HCT116 (cell line): Measurements from ENCODE around the gene TLN1. TPM values are rescaled to one million over a fixed set of nuclear protein-coding genes. Genes with fewer than 3 reads are reported as not detected.

ENCODE experiments used
- ATAC-seq: fragments of 200-7000 bp; cut with Tn5 transposase; 2 replicates; pipeline ENCODE4 v1.9.1; 2020; ENCODE audit warnings: mild to moderate bottlenecking, moderate library complexity
- BruUV-seq: library from RNA; stranded (reverse); fragments of 400-500 nt; replicated peaks from 2 replicates; lab custom pipeline; 2021; lab: Mats Ljungman, UMichigan
- CTCF ChIA-PET: fragments of 300-600 bp; sonication (Branson Sonifier 250); formaldehyde crosslinking; loops from one replicate; lab custom pipeline; 2021; ENCODE audit warnings: antibody characterized with exemption; lab: Charles Lee
- POLR2A ChIA-PET: fragments of 300-600, 350-600 bp; sonication (Branson Sonifier 250); formaldehyde crosslinking; loops from one replicate; lab custom pipeline; 2021; ENCODE audit warnings: antibody characterized with exemption; lab: Charles Lee
- RAD21 ChIA-PET, 2 experiments: fragments of 300-600 bp; sonication (Branson Sonifier 250); formaldehyde crosslinking; loops; one replicate each; lab custom pipeline; 2023; ENCODE audit warnings: low total read pairs in 2 of 2; ENCODE audit not compliant: uncharacterized antibody in 2 of 2, unreplicated experiment in 2 of 2, low non-redundant PET in 1 of 2; lab: Charles Lee
- DNase-seq: peaks from one replicate; pipeline ENCODE4 v3.0.0-alpha.2; 2010; ENCODE audit warnings: low read depth, low spot score
- H2AFZ ChIP-seq: fragments of 200-600 bp; shearing (Covaris generic), sonication (generic); 2 replicates; pipeline ENCODE4 v1.6.1; 2017; ENCODE audit warnings: low read depth, mixed run types, mixed read lengths, antibody characterized with exemption, low read length; ENCODE audit not compliant: poor library complexity, severe bottlenecking
- H3K27ac ChIP-seq: 2 replicates; pipeline ENCODE4 v1.5.1; 2012; ENCODE audit warnings: low read depth, low read length
- H3K27me3 ChIP-seq: fragments of 200-600 bp; sonication (generic); 2 replicates; pipeline ENCODE4 v1.6.1; 2016; ENCODE audit warnings: mixed run types, low read length, mixed read lengths; ENCODE audit not compliant: insufficient read depth
- H3K36me3 ChIP-seq, 2 experiments: fragments of 200-500 bp in 1 of 2; fragments of 200-600 bp in 1 of 2; sonication (Bioruptor generic) in 1 of 2; sonication (generic) in 1 of 2; 2 replicates each; pipeline versions ENCODE4 v1.5.1 to v1.6.1; 2014 to 2016; ENCODE audit warnings: low read length in 2 of 2, inconsistent platforms in 1 of 2, mixed read lengths in 1 of 2, mixed run types in 1 of 2; ENCODE audit not compliant: insufficient read depth in 2 of 2, control insufficient read depth in 1 of 2
- H3K4me1 ChIP-seq, 2 experiments: fragments of 200-600 bp in 1 of 2; sonication (generic) in 1 of 2; 2 replicates each; pipeline versions ENCODE4 v1.5.1 to v1.6.1; 2012 to 2017; ENCODE audit warnings: low read length in 2 of 2, inconsistent platforms in 1 of 2, mild to moderate bottlenecking in 1 of 2, mixed read lengths in 1 of 2, mixed run types in 1 of 2, moderate library complexity in 1 of 2; ENCODE audit not compliant: insufficient read depth in 2 of 2, control insufficient read depth in 1 of 2
- H3K4me2 ChIP-seq: fragments of 200-600 bp; sonication (generic); 2 replicates; pipeline ENCODE4 v1.6.1; 2017; ENCODE audit warnings: mixed run types, low read length, mixed read lengths
- H3K4me3 ChIP-seq, 2 experiments: fragments of 200-600 bp in 1 of 2; sonication (generic) in 1 of 2; replicated peaks in 1 of 2; 2 replicates each; pipeline ENCODE4 v1.5.1; 2011 to 2016; ENCODE audit warnings: low read length in 2 of 2, control low read depth in 1 of 2, low read depth in 1 of 2, mild to moderate bottlenecking in 1 of 2, mixed read lengths in 1 of 2, mixed run types in 1 of 2
- H3K79me2 ChIP-seq: fragments of 200-600 bp; sonication (generic); 2 replicates; pipeline ENCODE4 v1.6.1; 2017; ENCODE audit warnings: mild to moderate bottlenecking, mixed run types, low read length, moderate library complexity, mixed read lengths; ENCODE audit not compliant: insufficient read depth
- H3K9ac ChIP-seq: fragments of 200-600 bp; sonication (generic); 2 replicates; pipeline ENCODE4 v1.6.1; 2016; ENCODE audit warnings: low read length, mixed read lengths
- H3K9me2 ChIP-seq: fragments of 200-600 bp; sonication (generic), shearing (Covaris generic); 2 replicates; pipeline ENCODE4 v1.6.1; 2017; ENCODE audit warnings: mixed run types, mild to moderate bottlenecking, moderate library complexity; ENCODE audit not compliant: insufficient read depth
- H3K9me3 ChIP-seq, 2 experiments: fragments of 200-500 bp in 1 of 2; fragments of 200-600 bp in 1 of 2; sonication (Bioruptor generic) in 1 of 2; sonication (generic) in 1 of 2; 2 replicates each; pipeline ENCODE4 v1.6.1; 2014 to 2017; ENCODE audit warnings: low read length in 2 of 2, mixed read lengths in 2 of 2, inconsistent platforms in 1 of 2, low read depth in 1 of 2, mild to moderate bottlenecking in 1 of 2, mixed run types in 1 of 2, moderate library complexity in 1 of 2; ENCODE audit not compliant: control insufficient read depth in 1 of 2, insufficient read depth in 1 of 2
- H4K20me1 ChIP-seq: fragments of 200-600 bp; sonication (generic), shearing (Covaris generic); 2 replicates; pipeline ENCODE4 v1.6.1; 2017; ENCODE audit warnings: mixed run types, mild to moderate bottlenecking, moderate library complexity; ENCODE audit not compliant: insufficient read depth
- ATF3 ChIP-seq: IDR thresholded peaks from 2 replicates; pipeline ENCODE4 v1.6.1; 2012
- CBX3 ChIP-seq: IDR thresholded peaks from 2 replicates; pipeline ENCODE4 v1.6.1; 2012; ENCODE audit warnings: low read depth
- CEBPB ChIP-seq: IDR thresholded peaks from 2 replicates; pipeline ENCODE4 v1.6.1; 2012; ENCODE audit warnings: low read depth
- JUND ChIP-seq: IDR thresholded peaks from 2 replicates; pipeline ENCODE4 v1.6.1; 2012
- MAX ChIP-seq: IDR thresholded peaks from 2 replicates; pipeline ENCODE4 v1.6.1; 2012
- POLR2A ChIP-seq: IDR thresholded peaks from 2 replicates; pipeline ENCODE4 v1.7.0; 2011; ENCODE audit warnings: borderline replicate concordance; ENCODE audit not compliant: insufficient read depth, insufficient read length; ENCODE audit errors: extremely low read depth
- POLR2AphosphoS5 ChIP-seq: IDR thresholded peaks from 2 replicates; pipeline ENCODE4 v1.6.1; 2011; ENCODE audit warnings: mild to moderate bottlenecking, low read depth, low read length, moderate library complexity
- RAD21 ChIP-seq: IDR thresholded peaks from 2 replicates; pipeline ENCODE4 v1.6.1; 2012; ENCODE audit warnings: low read depth, mild to moderate bottlenecking
- REST ChIP-seq: IDR thresholded peaks from 2 replicates; pipeline ENCODE4 v1.6.1; 2012; ENCODE audit warnings: low read depth
- SP1 ChIP-seq: IDR thresholded peaks from 2 replicates; pipeline ENCODE4 v1.6.1; 2012; ENCODE audit warnings: low read depth
- SRF ChIP-seq: IDR thresholded peaks from 2 replicates; pipeline ENCODE4 v1.6.1; 2012; ENCODE audit warnings: low read depth
- ZBTB33 ChIP-seq: IDR thresholded peaks from 2 replicates; pipeline ENCODE4 v1.6.1; 2011; ENCODE audit warnings: mild to moderate bottlenecking, low read length, moderate library complexity; ENCODE audit not compliant: insufficient replicate concordance; ENCODE audit errors: extremely low read depth
- ZNF274 ChIP-seq: fragments of 200-500 bp; sonication (Bioruptor generic); IDR thresholded peaks from 2 replicates; pipeline ENCODE4 v1.6.1; 2014; ENCODE audit warnings: mild to moderate bottlenecking, low read depth, low read length, inconsistent platforms
- intact Hi-C: fragments of 100-400 bp; cut with micrococcal nuclease; formaldehyde crosslinking; loops from 2 replicates; pipeline ENCODE4 v1.10.0; 2022
- total RNA-seq: library from RNA; stranded (reverse); gene quantifications from one replicate; pipeline ENCODE4 v1.2.1, GENCODE V29; 2021; ENCODE audit not compliant: unreplicated experiment

Gene TLN1
- total RNA-seq, 1 experiment from 2014 or later: 144 TPM

- TF ChIP-seq POLR2A (peak; percentile 5), ZNF274 (no peak)
- Histone ChIP-seq H3K27ac (peak overlapping the region; percentile 98), H3K4me1 (peaks cover 21 to 25% of the 10 kb centered on the region in 2 experiments), H3K36me3 (peaks cover 36 to 37% of the 10 kb centered on the region in 2 experiments; a peak in 3 of 4 replicates), H2AFZ (no peak overlapping the region), H3K9me2 (no peaks in the 10 kb centered on the region), H3K9me3 (no peaks in the 10 kb centered on the region), H3K27me3 (no peaks in the 10 kb centered on the region), H4K20me1 (peaks cover 7% of the 10 kb centered on the region; the same call in 1 of the 2 replicates), H3K4me2 (peak overlapping the region; percentile 96), H3K4me3 (peak overlapping the region; percentile 89 to 92), H3K9ac (peak overlapping the region; percentile 88), H3K79me2 (peaks cover 66% of the 10 kb centered on the region)
- ChIA-PET CTCF (interaction anchor here (0.7 to 2.7 kb wide), 7 partner anchors 8 to 275 kb away, joined by 3 to 15 read pairs (median 5); partner anchors contain the start of genes CREB3 and TLN1), RAD21 (no interaction called here), POLR2A (interaction anchor here (1.7 to 2.5 kb wide), 2 partner anchors 10 to 16 kb away, joined by 5 to 23 read pairs; partner anchors contain the start of genes CREB3 and TLN1)
- intact Hi-C loops: no loop called here
- ATAC-seq (no peak), DNase-seq (no peak)
- no TSS peak for BruUV-seq
Observed at GRCh38 chr9:35748242-35748857, 16.4 kb upstream of the TLN1 start.

GRCh38 chr9:35746583-35746982, 14.6 kb upstream of the TLN1 start:
- Histone ChIP-seq H3K9ac (no peak overlapping the region), H3K27me3 (no peaks in the 10 kb centered on the region), H3K4me1 (peaks cover 21 to 25% of the 10 kb centered on the region in 2 experiments), H4K20me1 (peaks cover 7% of the 10 kb centered on the region; the same call in 1 of the 2 replicates), H3K9me2 (no peaks in the 10 kb centered on the region), H3K79me2 (peaks cover 77% of the 10 kb centered on the region), H3K9me3 (no peaks in the 10 kb centered on the region), H3K27ac (no peak overlapping the region), H3K4me3 (no peak overlapping the region), H3K36me3 (peaks cover 37 to 42% of the 10 kb centered on the region in 2 experiments; a peak in 3 of 4 replicates), H2AFZ (no peak overlapping the region), H3K4me2 (peak overlapping the region; percentile 96)
- DNase-seq (no peak), ATAC-seq (no peak)
- POLR2A ChIA-PET: no interaction called here
- intact Hi-C loops: no loop called here
- RAD21 ChIA-PET: no interaction called here
- BruUV-seq: no TSS peak
- CTCF ChIA-PET: interaction anchor here (0.8 to 1.9 kb wide), 2 partner anchors 10 kb away, joined by 3 to 6 read pairs; no protein-coding TSS in a partner anchor
- no peak for TF ChIP-seq ZBTB33
- TF ChIP-seq JUND: no peak
- no peak for TF ChIP-seq CBX3
- no peak for TF ChIP-seq ATF3
- TF ChIP-seq POLR2AphosphoS5: no peak
- TF ChIP-seq SRF: no peak
- TF ChIP-seq RAD21: no peak
- no peak for TF ChIP-seq REST
- TF ChIP-seq POLR2A: no peak
- TF ChIP-seq SP1: no peak
- no peak for TF ChIP-seq ZNF274
- no peak for TF ChIP-seq MAX
- TF ChIP-seq CEBPB: no peak
